GM21786 (cell line): Measurements from ENCODE around the gene TM2D1.
"Not testable (repeated sequence)": the region's sequence is repeated elsewhere in the genome, so short reads cannot be mapped to it uniquely, and the experiment has no call there.

ENCODE experiments used
- ATAC-seq: cut with Tn5 transposase; IDR thresholded peaks from one replicate; pipeline ENCODE4 v1.9.1; 2021; ENCODE audit not compliant: unreplicated experiment

The TM2D1 gene

DNA sequence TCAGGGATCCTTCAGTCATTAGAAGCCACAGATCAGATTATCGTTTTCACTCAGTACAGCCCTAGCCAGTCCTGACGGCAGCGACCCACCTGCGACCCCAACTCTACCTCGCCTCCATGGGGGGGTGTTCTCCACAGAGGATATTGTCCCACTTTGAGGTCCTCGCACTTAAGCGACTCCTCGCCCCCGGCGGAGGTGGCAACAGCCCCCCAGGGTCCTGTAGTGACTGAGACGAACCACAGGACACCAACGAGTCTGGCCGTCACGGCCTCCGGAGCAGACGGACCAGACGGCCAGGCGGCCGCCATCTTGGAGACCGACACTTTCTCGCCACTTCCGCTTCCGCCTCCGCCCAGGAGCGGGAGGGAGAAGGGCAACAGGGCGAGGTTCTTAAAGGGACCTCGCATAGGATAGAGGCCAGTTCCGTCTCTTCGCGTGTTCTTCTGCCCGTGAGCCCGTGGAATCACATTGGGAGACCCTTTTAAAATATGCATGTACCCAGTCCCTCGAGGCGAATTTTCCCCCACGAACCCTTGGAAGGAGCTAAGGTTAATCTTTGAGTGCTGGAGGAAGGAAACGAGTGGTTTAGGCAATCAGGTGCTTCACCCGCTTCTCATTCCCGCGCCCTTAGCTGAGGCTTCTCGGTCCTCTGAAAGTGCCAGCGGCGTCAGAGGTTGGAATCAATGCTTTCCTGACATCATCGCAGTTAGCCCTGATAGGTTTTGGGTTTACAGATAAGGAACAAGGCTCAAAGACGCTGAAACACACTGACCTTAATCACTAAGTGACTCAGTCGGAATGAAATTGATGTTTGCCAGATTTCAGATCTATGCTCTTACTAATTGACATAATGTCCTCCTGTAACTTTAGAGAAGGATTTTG is at the start of gene TM2D1:
TSS of gene TM2D1 (minus strand) at position 329 of the 882 bp plus-strand sequence. CDS start at position 308, 21 bp downstream.
- ATAC-seq = peak; percentile 99

DNA sequence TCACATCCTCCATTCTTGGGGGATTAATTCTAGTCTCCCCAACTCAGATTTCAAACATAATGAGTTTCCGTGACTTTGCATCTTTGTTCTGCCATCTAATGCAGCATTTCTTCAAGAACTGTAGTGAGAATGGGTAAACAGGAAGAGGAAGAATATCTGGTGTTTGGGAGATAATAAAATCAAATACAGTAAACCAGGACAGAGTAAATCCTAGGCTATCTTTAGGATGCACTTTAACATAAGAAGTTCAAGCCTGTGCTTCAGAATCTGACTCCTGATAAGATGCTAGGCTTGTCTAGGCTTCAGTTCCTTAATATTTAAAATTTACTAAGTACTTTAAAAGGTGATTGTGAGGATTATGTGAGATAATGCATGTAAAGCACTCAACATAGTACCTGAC is 45.2 kb upstream of the TM2D1 start:
- ATAC-seq = no peak

DNA sequence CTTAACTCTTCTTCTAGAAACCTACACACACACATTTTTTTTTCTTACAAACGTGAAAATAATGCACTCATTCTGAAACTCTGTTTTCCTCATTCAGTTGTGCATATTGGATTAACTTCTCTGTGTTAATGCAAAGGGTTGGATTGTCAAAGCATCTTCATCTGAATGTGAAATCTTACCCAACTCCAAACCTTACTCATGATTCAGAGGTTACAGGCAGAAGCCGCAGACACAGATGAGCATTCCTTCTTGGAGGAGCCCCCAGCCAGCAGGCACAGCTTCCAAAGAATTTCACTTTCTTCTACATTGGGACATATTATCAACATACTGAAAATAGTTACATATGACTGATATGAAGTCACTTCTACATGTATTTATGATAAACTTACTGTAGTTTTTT is 33.0 kb upstream of the TM2D1 start:
- no peak for ATAC-seq

DNA sequence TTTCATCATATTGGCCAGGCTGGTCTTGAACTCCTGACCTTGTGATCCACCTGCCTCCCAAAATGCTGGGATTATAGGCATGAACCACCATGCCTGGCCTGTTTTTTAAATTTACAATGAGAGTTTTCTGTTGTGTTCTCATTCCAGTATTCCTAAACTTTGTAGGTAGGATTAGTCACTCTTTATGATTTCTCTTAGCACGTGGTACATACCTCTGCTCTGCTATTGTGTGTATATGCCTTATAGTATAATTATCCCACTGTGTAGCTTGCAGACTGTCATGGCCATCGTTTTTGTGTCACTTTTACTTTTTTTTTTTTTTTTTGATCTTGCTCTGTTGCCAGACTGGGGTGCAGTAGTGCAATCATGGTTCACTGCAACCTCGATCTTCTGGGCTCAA is 31.8 kb upstream of the TM2D1 start:
- no peak for ATAC-seq

DNA sequence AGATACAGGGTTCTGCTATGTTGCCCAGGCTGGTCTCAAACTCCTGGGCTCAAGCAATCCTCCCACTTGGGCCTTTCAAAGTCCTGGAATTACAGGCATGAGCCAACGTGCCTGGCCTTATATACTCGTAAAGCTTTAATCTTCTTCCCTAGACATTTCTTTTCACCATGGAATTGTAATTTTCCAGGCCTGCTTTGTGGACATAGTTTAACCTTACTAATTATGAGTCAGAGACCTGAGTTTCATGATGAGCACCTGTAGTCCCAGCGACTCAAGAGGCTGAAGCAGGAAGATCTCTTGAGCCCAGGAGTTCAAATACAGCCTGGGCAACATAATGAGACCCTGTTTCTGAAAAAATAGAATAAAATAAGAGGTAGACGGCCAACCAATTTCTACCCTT is 29.6 kb upstream of the TM2D1 start:
- ATAC-seq = no peak

DNA sequence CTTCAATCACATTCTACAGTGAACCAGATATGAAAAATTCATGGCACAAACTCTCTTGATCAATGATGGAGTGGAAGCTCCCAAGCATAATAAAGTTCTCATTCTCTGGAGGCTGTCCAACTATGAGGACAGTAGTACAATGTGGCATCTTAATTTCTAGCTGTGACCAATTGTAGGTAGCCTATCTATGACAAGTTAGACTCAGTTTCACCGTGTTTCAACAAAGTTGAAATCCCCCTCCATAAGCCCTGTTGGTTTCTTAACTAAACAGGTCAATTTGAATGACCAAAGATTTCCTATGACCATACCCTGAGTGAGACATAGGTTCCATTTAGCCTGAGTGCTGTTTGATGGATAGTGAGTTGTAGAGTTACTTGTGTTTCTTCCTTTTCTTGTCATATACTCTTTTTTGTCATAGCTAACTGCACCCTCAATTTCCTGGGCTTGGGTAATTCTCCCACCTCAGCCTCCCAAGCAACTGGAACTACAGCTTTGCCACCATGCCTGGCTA is 29.1 kb upstream of the TM2D1 start:
- ATAC-seq = no peak

DNA sequence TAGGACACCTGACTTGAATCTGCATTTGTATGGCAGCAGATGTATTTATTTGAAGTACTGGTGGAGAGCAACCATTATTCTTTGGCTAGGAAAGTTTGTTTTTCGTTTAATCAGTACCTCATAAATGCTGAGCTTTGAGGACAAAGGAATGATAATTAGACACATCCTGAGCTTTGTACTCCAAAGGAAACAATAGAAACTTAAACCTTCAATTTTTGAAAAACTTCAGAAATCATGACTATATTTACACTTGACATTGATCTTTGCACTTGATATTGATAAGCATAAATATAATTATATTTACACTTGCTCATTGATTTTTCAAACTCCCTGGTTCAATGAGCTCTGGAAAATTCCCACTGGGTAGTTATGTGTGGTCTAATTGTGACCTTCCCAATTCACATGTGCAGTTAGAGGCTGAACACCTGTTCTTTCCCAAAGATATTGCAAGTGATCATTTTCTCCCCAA is 28.0 kb upstream of the TM2D1 start:
- no peak for ATAC-seq

DNA sequence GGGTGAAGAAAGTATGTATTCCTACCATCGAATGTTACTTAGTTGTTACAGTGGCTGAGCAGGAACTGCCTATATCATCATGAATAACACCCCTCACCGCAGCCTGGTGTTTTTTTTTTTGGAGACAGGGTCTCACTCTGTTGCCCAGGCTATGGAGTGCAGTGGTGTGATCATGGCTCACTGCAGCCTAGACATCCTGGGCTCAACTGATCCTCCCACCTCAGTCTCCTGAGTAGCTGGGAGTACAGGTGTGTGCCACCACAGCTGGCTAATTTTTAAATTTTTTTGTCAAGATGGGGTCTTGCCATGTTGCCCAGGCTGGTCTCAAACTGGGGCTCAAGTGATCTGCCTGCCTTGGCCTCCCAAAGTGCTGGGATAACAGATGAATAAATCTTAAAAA is 24.6 kb upstream of the TM2D1 start:
- ATAC-seq = no peak

DNA sequence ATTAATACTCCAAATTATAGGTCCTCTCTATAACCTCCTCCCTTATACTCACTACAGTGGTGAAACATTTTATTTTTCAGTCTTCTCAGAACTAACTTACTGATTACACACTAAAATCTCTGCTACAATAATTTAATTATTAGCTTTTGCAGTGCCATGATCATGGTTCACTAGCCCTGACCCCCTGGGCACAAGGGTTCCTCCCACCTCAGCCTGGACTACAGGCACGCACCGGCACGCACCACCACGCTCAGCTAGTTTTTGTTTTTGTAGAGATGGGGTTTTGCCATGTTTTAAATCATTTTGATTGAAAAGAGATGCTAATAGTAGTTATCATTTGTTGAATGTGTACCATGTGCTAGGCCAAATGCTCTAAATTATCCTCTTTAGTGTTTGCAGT is 23.6 kb upstream of the TM2D1 start:
- ATAC-seq = no peak

DNA sequence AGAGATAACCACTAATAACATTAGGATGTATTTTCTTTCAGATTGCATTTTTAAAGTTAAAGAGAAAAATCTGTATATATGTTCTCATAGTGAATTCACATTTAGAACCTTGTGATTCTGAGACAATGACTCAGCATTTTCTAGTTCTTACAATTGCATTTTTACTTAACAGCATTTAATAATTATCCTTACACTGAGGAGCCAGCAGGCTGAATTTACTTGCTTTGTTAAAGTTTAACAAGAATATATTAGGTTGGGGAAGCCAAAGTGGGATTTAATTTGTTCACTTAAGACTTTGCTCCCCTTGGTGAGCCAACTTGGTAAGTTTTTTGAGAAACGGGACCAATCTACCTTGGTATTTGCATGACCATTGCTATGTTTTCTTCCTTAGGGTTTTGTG is 21.9 kb upstream of the TM2D1 start:
- no peak for ATAC-seq

DNA sequence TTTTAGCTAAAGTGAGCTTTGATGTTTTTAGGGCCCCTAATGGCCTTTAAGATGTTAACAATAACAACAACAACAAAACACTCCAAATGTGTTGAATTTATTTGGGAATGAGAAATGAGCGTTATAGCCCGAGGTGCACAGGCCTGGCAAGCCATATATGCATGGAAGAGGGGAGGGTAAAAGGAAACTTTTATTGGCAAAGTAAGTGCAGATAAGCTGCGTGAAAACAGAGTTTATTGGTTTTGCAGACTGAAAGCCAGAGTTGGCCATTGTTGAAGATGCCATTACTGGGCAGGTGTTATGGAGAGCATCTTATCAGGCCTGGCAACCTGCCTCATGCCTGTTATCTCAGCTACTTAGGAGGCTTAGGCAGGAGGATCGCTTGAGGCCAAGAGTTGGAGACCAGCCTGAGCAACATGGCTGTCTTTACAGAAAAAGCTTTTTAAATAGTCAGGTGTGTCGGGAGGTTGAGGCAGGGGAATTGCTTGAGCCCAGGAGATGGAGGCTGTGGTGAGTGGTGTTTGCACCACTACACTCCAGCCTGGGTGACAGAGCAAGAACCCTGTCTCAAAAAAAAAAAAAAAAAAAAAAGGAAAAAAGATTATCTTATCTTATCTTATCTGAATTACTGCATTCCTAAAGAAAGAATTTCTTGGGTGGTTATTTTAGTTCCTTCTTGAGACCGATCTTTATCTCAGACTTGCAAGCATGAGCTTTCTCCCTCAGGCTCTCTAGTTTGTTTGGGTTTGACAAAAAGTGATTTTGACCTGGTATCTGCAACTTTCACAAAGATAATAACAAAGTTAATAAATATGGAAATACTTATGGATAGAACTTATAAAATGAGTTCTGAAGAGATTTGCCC is 19.0 kb upstream of the TM2D1 start:
- ATAC-seq = no peak

DNA sequence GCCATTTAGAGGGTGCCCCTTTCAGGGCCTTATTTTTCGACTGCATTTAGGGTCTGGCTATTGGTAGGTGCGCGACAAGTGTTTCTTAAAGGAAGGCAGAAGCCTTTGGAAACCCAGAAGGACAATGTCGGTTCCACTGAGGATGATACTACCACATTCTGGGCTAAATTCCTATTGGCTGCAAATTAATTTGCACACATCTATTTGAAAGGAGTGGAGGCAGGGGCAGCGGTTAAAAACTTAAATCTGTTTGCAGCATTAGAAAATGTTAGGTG is 18.4 kb upstream of the TM2D1 start:
- no peak for ATAC-seq

DNA sequence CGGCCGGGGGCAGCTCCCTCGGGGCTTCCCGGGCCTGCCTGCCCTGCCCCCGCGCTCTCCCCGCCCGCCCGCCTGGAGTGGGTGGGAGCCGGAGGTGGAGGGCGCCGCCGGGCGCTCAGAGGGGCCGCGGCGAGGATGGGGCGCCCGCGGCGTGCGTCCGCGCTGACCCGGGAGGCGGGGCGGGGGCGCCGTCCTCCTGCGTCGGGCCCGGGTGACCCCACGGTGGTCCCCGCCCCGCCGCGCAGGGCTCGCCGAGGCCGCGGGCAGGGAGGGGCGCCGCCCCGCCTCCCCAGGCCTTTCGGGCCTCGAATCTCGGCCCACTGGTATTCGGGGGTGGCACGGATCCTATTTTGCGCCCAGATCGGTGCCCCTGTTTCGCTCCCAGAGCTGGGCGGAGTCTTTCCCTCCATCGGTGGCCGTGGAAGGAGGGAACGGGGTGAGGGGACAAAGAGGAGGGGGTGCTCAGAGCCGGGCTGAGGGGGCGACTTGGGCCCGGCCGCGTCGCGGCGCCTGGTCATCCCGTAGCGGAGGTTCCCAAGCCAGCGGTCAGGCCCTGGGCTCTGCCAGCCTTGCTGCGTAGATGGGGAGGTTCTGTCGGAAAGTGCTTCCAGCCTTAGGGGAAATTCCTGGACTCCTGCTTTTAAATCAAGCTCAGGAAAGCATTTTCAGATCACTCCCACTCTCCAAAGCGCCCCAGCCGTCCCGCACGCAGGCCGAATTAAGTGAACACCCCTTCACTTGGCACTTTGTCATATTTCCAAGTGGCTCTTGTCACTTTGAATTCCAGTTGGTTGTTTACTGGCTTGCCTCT is 17.9 kb upstream of the TM2D1 start:
- ATAC-seq = peak; percentile 49

DNA sequence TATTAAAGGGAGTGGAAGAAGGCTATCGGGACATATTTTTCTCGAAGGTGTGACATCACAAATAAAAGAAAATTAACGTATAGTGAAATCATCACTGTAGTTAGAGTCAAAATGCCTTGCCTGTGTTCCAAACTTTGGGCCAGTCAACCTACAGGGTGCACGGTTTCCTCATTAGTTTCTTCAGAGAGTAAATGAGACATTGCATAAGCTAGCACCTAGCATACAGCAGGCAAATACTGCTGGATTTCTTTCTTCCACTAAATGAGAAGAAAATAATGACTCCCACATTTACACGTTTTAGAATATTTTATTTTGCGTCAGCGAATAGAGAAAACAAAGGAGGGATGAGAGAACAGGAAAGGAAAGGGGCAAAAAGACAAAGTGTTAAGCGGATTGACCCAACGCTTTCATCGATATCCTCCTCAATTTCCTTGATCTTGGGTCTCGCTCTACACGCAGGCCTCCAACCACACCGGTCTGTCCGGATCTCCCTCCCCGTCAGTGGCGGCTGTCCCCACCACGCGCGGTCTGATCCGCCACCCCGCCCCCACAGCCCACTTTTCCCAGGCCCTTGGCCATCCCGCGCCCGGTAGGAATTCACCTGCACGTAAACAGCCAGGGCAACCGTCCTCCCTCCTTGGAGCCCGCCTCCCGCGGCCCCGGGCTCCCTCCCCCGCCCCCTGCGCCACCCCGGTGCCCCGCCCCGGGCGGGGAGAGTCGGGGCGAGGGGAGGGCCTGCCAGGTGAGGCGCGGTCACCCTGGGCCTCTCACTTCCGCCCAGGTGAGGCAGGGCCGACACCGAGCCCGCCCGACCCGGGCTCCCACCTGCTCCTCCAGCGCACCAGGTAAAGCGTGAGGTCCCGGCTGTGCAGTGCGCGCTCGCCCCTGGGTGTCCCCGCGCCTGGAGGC is 17.0 kb upstream of the TM2D1 start, which contains the start of gene PATJ:
TSS of gene PATJ (plus strand) at position 770 of the 909 bp plus-strand sequence. CDS start 20,413 bp downstream, outside the sequence.
- ATAC-seq = peak; percentile 82

DNA sequence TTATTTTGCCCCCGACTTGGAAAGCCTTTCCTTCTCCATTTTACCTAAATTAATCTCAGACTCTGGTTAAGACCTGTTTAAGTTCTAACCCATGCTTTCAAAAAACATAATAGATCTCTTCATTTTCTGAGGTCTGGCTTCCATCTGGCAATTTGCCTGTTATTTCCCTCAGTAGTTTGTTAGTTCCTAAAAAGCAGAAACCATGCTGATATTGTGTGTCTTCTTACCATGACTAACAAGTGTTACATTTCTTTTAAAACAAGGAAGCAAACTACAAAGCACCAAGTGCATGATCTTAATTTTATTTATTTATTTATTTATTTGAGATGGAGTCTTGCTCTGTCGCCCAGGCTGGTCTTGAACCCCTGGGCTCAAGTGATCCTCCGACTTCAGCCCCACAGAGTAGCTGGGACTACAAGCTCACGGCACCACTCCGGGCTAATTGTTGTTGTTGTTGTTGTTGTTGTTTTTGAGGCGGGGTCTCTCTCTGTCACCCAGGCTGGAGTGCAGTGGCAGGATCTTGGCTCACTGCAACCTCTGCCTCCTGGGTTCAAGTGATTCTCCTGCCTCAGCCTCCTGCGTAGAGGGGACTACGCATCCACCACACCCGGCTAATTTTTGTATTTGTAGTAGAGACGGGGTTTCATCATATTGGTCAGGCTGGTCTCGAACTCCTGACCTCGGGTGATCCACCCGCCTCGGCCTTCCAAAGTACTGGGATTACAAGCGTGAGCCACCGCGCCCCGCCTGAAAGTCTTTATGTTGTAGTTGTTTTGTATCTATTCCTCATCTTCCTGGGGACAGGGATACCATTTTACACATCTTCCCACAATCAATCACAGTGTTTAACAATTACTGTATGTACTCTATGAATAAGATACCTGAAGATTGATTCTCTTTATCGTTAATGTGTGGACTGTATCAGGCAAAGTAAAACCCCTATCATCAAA is 16.1 kb upstream of the TM2D1 start:
- ATAC-seq = no peak

DNA sequence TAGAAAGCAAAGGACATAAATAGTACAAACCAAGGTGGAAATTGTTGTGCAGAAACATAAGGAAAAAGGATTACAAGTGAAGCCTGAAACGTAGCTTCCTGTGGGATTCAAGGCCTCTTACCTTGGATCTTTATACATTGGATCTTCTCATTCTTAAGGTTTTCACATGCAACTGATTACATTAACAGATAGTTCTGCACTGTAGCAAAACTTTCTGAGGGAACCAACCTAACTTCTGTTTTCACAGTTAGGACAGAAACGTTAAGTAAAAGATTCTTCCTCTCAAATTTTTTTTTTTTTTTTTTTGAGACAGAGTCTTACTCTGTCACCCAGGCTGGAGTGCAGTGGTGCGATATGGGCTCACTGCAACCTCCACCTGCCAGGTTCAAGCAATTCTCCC is 7.8 kb upstream of the TM2D1 start:
- no peak for ATAC-seq

DNA sequence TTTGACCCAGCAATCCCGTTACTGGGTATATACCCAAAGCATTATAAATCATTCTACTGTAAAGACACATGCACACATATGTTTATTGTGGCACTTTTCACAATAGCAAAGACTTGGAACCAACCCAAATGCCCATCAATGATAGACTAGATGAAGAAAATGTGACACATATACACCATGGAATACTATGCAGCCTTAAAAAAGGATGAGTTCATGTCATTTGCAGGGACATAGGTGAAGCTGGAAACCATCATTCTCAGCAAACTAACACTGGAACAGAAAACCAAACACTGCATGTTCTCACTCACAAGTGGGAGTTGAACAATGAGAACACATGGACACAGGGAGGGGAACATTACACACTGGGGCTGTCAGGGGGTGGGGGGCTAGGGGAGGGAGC is 5.7 kb upstream of the TM2D1 start:
- not testable (repeated sequence) for ATAC-seq

DNA sequence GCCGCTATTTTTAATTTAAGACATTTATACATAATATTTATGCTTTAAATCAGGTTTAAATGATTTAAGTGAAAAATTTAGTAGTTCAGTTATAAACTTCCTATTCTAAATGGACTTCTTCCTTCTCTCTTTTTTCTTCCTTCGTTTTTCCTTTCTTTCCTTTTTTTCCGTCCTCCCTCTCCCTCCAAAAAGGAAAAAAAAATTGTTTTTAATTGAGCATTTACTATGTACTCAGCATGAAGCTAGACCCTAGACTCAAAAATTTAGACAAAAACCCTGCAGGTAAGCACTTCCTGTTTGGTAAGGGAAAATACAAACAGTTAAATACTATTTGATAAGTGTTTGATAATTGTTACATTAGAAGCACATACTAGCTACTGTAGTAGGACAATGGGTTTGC is 2.6 kb upstream of the TM2D1 start:
- no peak for ATAC-seq

DNA sequence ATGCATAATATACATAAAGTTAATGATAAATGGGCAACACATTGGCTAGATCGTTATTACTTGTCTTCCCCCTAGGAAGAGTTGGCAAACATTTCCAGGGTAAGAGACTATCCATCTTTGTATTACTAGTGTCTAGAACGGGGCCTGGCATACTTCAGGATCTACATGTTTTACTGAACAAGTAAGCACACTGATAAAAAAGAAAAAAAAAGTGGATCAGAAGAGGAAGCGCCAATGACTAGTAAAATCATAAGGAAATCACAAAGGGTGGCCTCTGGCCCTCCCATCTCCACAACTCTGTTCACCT is 482 bp downstream of the TM2D1 start:
- no peak for ATAC-seq
